ENCODE results near the gene RND2. TPM values are rescaled to one million over a fixed set of nuclear protein-coding genes. Genes with fewer than 3 reads are reported as not detected.

Gene RND2
- polyA plus RNA-seq, 3 donors = not detected

- H3K27ac Mint-ChIP-seq = no peak overlapping the region
- 100% methylated on average over 1 of the region's 2 CpGs for WGBS (ENCODE audit: insufficient coverage)
These were observed 14.6 kb downstream of the RND2 start for GRCh38 chr17:43039646-43040045.

GRCh38 chr17:43040655-43041054 lies 15.6 kb downstream of the RND2 start:
- Mint-ChIP-seq H3K27me3 (ENCODE audit: low read depth in 3 of 3) (no peaks in the 10 kb centered on the region), H3K9me3 (no peaks in the 10 kb centered on the region), H3K4me1 (no peaks in the 10 kb centered on the region), H3K36me3 (peaks cover 17 to 24% of the 10 kb centered on the region in 2 donors), H3K27ac (no peak overlapping the region), H3K4me3 (no peak overlapping the region)
- DNase-seq = no peak
- no peaks in the 10 kb centered on the region for H3K79me2 ChIP-seq (ENCODE audit: insufficient read depth, low read length)
- no peak overlapping the region for H3K4me2 ChIP-seq (replicated peaks; ENCODE audit: extremely low read depth, low read length, poor library complexity, severe bottlenecking)
- no CpG with 5 or more reads among the region's 2 CpGs for WGBS (ENCODE audit: insufficient coverage)
- peaks cover 0 to 25% of the 10 kb centered on the region in 2 donors for H3K36me3 ChIP-seq (replicated peaks in 1 of 2; ENCODE audit: control insufficient read depth in 1 of 2, insufficient read depth in 2 of 2, low read length in 2 of 2)
- H4K20me1 ChIP-seq (ENCODE audit: insufficient read depth, low read length) = no peaks in the 10 kb centered on the region
- H3K27ac ChIP-seq (ENCODE audit: low read depth in 1 of 2, low read length in 2 of 2) = no peak overlapping the region
- H3K4me1 ChIP-seq (ENCODE audit: control insufficient read depth in 1 of 2, insufficient read depth in 2 of 2, low read length in 2 of 2) = no peaks in the 10 kb centered on the region
- H3K9ac ChIP-seq (ENCODE audit: insufficient read depth, low read length, poor library complexity, severe bottlenecking) = no peak overlapping the region
- H2AFZ ChIP-seq (ENCODE audit: insufficient read depth, low read depth, low read length, poor library complexity, severe bottlenecking) = no peak overlapping the region
- H3K27me3 ChIP-seq (ENCODE audit: control insufficient read depth in 2 of 2, insufficient read depth in 2 of 2, low read length in 2 of 2) = no peaks in the 10 kb centered on the region
- H3K9me3 ChIP-seq (replicated peaks in 1 of 2; ENCODE audit: control insufficient read depth in 1 of 2, insufficient read depth in 1 of 2, low read length in 2 of 2) = no peaks in the 10 kb centered on the region
- no peak overlapping the region for H3K4me3 ChIP-seq (replicated peaks in 1 of 3; ENCODE audit: low read depth in 2 of 3, low read length in 3 of 3)
- intact Hi-C loops (cut with micrococcal nuclease) = no loop called here
- TF ChIP-seq CTCF (IDR thresholded peaks at IDR 0.05) = no peak

More at GRCh38 chr17:43039646-43040045, 14.6 kb downstream of the RND2 start:
- Histone ChIP-seq H3K9me3 (replicated peaks in 1 of 2; ENCODE audit: control insufficient read depth in 1 of 2, insufficient read depth in 1 of 2, low read length in 2 of 2) (no peaks in the 10 kb centered on the region), H3K36me3 (replicated peaks in 1 of 2; ENCODE audit: control insufficient read depth in 1 of 2, insufficient read depth in 2 of 2, low read length in 2 of 2) (peaks cover 0 to 16% of the 10 kb centered on the region in 2 donors), H3K27me3 (ENCODE audit: control insufficient read depth in 2 of 2, insufficient read depth in 2 of 2, low read length in 2 of 2) (no peaks in the 10 kb centered on the region), H4K20me1 (ENCODE audit: insufficient read depth, low read length) (no peaks in the 10 kb centered on the region), H3K4me1 (ENCODE audit: control insufficient read depth in 1 of 2, insufficient read depth in 2 of 2, low read length in 2 of 2) (no peaks in the 10 kb centered on the region), H3K4me2 (replicated peaks; ENCODE audit: extremely low read depth, low read length, poor library complexity, severe bottlenecking) (no peak overlapping the region), H3K4me3 (replicated peaks in 1 of 3; ENCODE audit: low read depth in 2 of 3, low read length in 3 of 3) (no peak overlapping the region), H3K9ac (ENCODE audit: insufficient read depth, low read length, poor library complexity, severe bottlenecking) (no peak overlapping the region), H3K27ac (ENCODE audit: low read depth in 1 of 2, low read length in 2 of 2) (no peak overlapping the region), H2AFZ (ENCODE audit: insufficient read depth, low read depth, low read length, poor library complexity, severe bottlenecking) (no peak overlapping the region), H3K79me2 (ENCODE audit: insufficient read depth, low read length) (no peaks in the 10 kb centered on the region)
- Mint-ChIP-seq H3K4me1 (no peaks in the 10 kb centered on the region), H3K9me3 (no peaks in the 10 kb centered on the region), H3K4me3 (no peak overlapping the region), H3K36me3 (peaks cover 15 to 19% of the 10 kb centered on the region in 2 donors), H3K27me3 (ENCODE audit: low read depth in 3 of 3) (peaks cover 0 to 2% (median 0%) of the 10 kb centered on the region in 3 donors)
- TF ChIP-seq CTCF (IDR thresholded peaks at IDR 0.05) = no peak
- intact Hi-C loops (cut with micrococcal nuclease) = no loop called here
- no peak for DNase-seq

Data from CD14-positive monocyte (primary cell).